ENCODE results near the gene FBXO8.

FBXO8 gene

GRCh38 chr4:174248407-174248806 lies 35.1 kb downstream of the FBXO8 start:
- Mint-ChIP-seq H3K4me1 (peaks cover 0 to 3% of the 10 kb centered on the region in 2 donors), H3K9me3 (no peaks in the 10 kb centered on the region), H3K27ac (no peak overlapping the region), H3K36me3 (peaks cover 4 to 5% of the 10 kb centered on the region in 2 donors), H3K27me3 (no peaks in the 10 kb centered on the region), H3K4me3 (no peak overlapping the region)
- DNase-seq: no peak
- no peak for ATAC-seq (replicated peaks)

DNA sequence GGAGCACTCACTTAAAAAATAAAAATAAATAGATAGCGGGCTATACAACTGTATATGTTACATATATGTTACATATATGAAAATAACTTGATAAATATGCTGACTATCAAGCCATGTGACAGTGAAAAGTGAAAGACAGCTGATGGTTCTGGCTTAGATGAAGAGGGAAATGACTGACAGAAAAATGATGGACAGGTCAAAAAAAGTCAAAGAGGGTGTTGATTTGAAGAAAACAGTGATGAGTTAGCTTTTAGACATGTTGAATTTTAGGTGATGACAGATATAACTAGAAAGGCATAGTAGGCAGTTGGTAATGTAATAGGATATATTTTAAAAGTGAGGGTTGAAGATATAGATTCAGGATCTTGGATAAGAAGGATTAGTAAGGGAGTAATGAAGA lies 37.8 kb downstream of the FBXO8 start:
- H3K4me1 Mint-ChIP-seq: peaks cover 0 to 3% of the 10 kb centered on the region in 2 donors
- ATAC-seq (replicated peaks) (no peak), DNase-seq (no peak)
- no peaks in the 10 kb centered on the region for H3K9me3 Mint-ChIP-seq
- no peak overlapping the region for H3K4me3 Mint-ChIP-seq
- no peaks in the 10 kb centered on the region for H3K27me3 Mint-ChIP-seq
- peaks cover 4 to 5% of the 10 kb centered on the region in 2 donors for H3K36me3 Mint-ChIP-seq
- no peak overlapping the region for H3K27ac Mint-ChIP-seq

- ATAC-seq (replicated peaks) (peak in 1 of 2 donors; percentile 21), DNase-seq (no peak)
- Mint-ChIP-seq H3K9me3 (no peaks in the 10 kb centered on the region), H3K36me3 (peaks cover 4% of the 10 kb centered on the region in 2 donors), H3K4me1 (peaks cover 0 to 3% of the 10 kb centered on the region in 2 donors), H3K27me3 (no peaks in the 10 kb centered on the region), H3K4me3 (no peak overlapping the region), H3K27ac (no peak overlapping the region)
These were observed 39.0 kb downstream of the FBXO8 start for GRCh38 chr4:174244441-174244840.

GRCh38 chr4:174241162-174241561 lies 42.3 kb downstream of the FBXO8 start:
- H3K36me3 Mint-ChIP-seq: peaks cover 4 to 5% of the 10 kb centered on the region in 2 donors
- no peak for ATAC-seq (replicated peaks)
- no peak for DNase-seq
- no peak overlapping the region for H3K27ac Mint-ChIP-seq
- no peaks in the 10 kb centered on the region for H3K27me3 Mint-ChIP-seq
- no peak overlapping the region for H3K4me3 Mint-ChIP-seq
- no peaks in the 10 kb centered on the region for H3K4me1 Mint-ChIP-seq
- no peaks in the 10 kb centered on the region for H3K9me3 Mint-ChIP-seq

GRCh38 chr4:174236359-174236758 lies 47.1 kb downstream of the FBXO8 start:
- no peaks in the 10 kb centered on the region for H3K4me1 Mint-ChIP-seq
- no peaks in the 10 kb centered on the region for H3K9me3 Mint-ChIP-seq
- H3K27ac Mint-ChIP-seq: no peak overlapping the region
- peaks cover 12 to 16% of the 10 kb centered on the region in 2 donors for H3K36me3 Mint-ChIP-seq
- no peaks in the 10 kb centered on the region for H3K27me3 Mint-ChIP-seq
- H3K4me3 Mint-ChIP-seq: no peak overlapping the region
- ATAC-seq (replicated peaks) (no peak), DNase-seq (no peak)

- ATAC-seq (replicated peaks): no peak
- Mint-ChIP-seq H3K4me1 (no peaks in the 10 kb centered on the region), H3K36me3 (peaks cover 7 to 9% of the 10 kb centered on the region in 2 donors), H3K4me3 (no peak overlapping the region), H3K9me3 (no peaks in the 10 kb centered on the region), H3K27me3 (peaks cover 10 to 15% of the 10 kb centered on the region in 2 donors), H3K27ac (no peak overlapping the region)
- no peak for DNase-seq
These were observed 52.8 kb downstream of the FBXO8 start for GRCh38 chr4:174230680-174231079.

DNA sequence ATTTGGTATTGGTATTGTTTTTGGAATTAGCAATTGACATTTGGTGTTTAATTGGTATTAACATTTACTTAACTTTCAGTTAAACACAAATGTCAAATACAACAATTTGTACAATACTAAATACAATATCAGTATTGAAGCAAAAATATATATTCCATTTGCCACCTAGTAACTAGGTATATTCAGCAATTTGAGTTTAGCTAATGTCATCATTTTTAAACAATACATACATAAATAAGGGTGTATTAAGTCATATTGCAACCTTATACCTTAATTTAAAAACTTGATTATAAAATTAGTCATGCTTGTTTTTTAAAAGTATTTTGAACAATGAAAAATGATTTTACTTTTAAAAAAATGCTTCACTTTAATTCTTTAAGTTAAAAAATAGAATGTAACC lies 53.3 kb downstream of the FBXO8 start:
- DNase-seq (no peak), ATAC-seq (replicated peaks) (no peak)
- Mint-ChIP-seq H3K27me3 (peaks cover 15 to 20% of the 10 kb centered on the region in 2 donors), H3K4me1 (no peaks in the 10 kb centered on the region), H3K9me3 (no peaks in the 10 kb centered on the region), H3K27ac (no peak overlapping the region), H3K4me3 (no peak overlapping the region), H3K36me3 (peaks cover 3 to 6% of the 10 kb centered on the region in 2 donors)

DNA sequence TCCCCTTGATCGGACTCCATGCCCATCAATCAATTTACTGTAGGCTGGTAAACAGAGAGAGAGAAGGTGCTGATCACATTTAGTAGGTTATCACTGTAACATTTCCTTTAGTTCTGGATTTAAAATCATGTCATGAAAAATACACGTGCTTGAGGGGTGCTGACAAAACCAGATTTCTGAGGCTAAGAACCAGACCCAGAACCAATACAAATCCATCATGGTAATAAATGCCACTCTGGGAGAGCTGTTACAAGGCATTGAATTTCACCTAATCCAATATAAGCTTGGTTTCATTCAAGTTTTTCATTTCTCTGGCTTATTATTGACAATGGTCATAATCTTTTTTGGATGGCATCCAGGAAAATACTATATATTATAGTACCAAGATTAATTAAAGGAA lies 54.5 kb downstream of the FBXO8 start:
- no peaks in the 10 kb centered on the region for H3K9me3 Mint-ChIP-seq
- ATAC-seq (replicated peaks) (no peak), DNase-seq (no peak)
- no peaks in the 10 kb centered on the region for H3K4me1 Mint-ChIP-seq
- H3K27ac Mint-ChIP-seq: no peak overlapping the region
- H3K36me3 Mint-ChIP-seq: peaks cover 3 to 4% of the 10 kb centered on the region in 2 donors
- H3K4me3 Mint-ChIP-seq: no peak overlapping the region
- peaks cover 17 to 22% of the 10 kb centered on the region in 2 donors for H3K27me3 Mint-ChIP-seq

- DNase-seq (no peak), ATAC-seq (replicated peaks) (no peak)
- H3K9me3 Mint-ChIP-seq: no peaks in the 10 kb centered on the region
- H3K27ac Mint-ChIP-seq: no peak overlapping the region
- no peak overlapping the region for H3K4me3 Mint-ChIP-seq
- no peaks in the 10 kb centered on the region for H3K4me1 Mint-ChIP-seq
- peaks cover 26 to 37% of the 10 kb centered on the region in 2 donors for H3K27me3 Mint-ChIP-seq
- H3K36me3 Mint-ChIP-seq: no peaks in the 10 kb centered on the region
These were observed 58.0 kb downstream of the FBXO8 start for GRCh38 chr4:174225349-174226049.

- H3K27me3 Mint-ChIP-seq: peaks cover 26 to 37% of the 10 kb centered on the region in 2 donors
These were observed 58.9 kb downstream of the FBXO8 start for GRCh38 chr4:174224550-174224949.

DNA sequence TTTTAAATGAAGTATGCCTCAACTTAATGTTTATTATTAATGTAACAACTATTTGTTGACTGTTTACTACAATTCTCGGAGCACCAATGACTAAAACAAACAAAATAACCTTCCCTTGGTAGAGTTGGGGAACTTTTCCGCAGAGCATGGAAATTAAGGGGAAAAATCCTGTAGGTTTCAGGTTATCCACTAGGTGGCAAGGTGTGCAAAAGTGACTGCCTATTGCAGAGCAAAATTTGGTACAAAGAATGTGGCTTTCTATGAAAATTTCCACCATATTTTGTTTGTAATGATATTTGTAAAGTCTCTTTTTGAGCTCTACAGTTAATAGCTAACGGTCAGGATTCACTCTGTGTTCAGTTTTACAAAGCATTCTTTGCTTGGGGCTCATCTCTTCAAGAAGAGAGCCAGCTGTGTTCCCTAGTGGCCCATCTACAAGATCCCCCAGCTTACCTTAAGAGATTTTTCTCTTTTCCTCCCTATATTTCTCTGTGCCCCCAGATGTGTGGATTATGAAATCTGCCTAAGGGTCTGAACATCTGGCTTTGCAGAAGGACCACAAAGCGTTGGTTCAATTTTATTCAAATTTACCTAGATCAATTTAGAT lies 61.1 kb downstream of the FBXO8 start:
- ATAC-seq (replicated peaks) (peak in 1 of 2 donors; percentile 34), DNase-seq (no peak)
- Mint-ChIP-seq H3K4me3 (no peak overlapping the region), H3K27me3 (peaks cover 36 to 50% of the 10 kb centered on the region in 2 donors), H3K27ac (no peak overlapping the region), H3K4me1 (peaks cover 3 to 12% of the 10 kb centered on the region in 2 donors), H3K36me3 (no peaks in the 10 kb centered on the region), H3K9me3 (no peaks in the 10 kb centered on the region)

More at GRCh38 chr4:174224550-174224949, 58.9 kb downstream of the FBXO8 start:
- no peak overlapping the region for H3K4me3 Mint-ChIP-seq
- ATAC-seq (replicated peaks) (no peak), DNase-seq (no peak)
- H3K4me1 Mint-ChIP-seq: no peaks in the 10 kb centered on the region
- no peaks in the 10 kb centered on the region for H3K36me3 Mint-ChIP-seq
- H3K9me3 Mint-ChIP-seq: no peaks in the 10 kb centered on the region
- no peak overlapping the region for H3K27ac Mint-ChIP-seq

DNA sequence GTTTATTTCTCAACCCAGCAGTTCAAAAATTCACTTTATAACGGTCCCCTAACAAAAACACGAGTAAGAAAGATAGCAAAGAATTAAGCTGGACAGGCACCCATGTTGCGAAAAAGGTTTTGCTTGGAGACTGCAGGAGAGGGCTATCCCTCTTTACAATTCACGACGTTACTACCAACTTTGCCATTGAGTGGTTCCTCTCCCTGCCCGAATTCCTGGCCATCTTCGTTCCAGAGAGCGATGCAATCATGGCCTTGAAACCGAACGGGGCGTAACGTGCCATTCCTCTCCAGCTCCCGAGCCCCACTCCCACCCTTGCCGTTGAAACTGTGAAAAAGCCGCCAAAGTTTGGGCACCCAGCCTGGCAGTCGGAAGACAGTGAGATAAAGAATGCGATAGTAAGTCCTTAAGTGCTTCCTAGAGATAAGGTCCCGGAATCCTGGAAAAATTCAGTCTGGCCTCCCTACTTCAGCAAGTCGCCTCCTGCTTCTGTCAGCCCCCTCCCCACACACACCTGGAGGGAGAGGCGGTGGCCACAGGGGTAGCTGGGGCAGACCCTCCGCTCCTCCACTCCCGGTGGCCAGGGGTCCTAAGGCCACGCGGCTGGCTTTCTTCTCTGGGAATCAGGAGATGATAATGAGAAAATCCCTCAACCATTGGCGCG lies 65.2 kb downstream of the FBXO8 start:
- DNase-seq (no peak), ATAC-seq (replicated peaks) (no peak)
- H3K27me3 Mint-ChIP-seq: peaks cover 57 to 68% of the 10 kb centered on the region in 2 donors
- peak overlapping the region; percentile 53 to 55 for H3K4me3 Mint-ChIP-seq
- peaks cover 27 to 40% of the 10 kb centered on the region in 2 donors for H3K4me1 Mint-ChIP-seq
- H3K36me3 Mint-ChIP-seq: no peaks in the 10 kb centered on the region
- H3K27ac Mint-ChIP-seq: no peak overlapping the region
- peaks cover 0 to 4% of the 10 kb centered on the region in 2 donors for H3K9me3 Mint-ChIP-seq

DNA sequence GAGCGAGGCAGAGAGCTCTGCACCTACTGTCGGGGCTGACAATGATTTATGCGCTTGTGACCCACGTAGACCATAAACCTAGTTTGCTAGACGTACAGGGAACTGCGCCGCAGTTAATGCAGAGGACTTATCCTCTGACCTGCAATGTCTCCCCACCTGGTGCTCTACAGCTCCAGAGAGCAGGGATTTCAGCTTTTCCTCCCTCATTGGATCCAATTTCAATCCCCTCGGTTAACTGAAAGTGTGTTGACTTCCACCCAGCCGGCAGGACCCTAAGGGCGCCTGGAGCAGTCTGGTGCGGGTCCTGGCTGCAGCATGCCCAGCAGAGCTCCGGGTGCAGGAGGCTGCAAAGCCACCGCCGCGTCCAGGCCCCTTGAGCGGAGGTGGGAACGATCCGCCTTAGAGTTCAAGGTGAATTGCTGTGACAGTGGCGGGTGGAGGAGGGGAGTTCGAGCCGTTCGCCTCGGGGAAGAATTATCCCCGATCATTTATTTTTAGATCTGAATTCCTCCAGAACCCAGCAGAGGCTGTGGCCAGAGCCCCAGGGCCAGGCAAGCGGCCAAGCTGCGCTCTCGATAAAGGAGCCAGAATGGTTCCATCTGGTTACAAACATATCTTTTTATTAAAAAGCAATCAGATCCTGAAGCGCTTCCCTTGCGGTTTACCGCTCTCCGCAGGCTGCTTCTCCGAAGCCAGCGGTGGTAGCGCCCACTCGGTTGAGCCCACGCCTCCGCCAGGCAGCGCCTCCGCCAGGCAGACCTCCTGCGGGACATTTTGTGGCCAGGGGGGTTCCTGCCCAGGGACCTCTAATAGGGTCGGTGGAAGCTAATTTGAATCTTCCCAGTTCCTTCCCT lies 66.0 kb downstream of the FBXO8 start:
- H3K4me1 Mint-ChIP-seq: peaks cover 27 to 41% of the 10 kb centered on the region in 2 donors
- peaks cover 0 to 4% of the 10 kb centered on the region in 2 donors for H3K9me3 Mint-ChIP-seq
- H3K27ac Mint-ChIP-seq: peak overlapping the region; percentile 47
- peak overlapping the region; percentile 53 to 55 for H3K4me3 Mint-ChIP-seq
- H3K36me3 Mint-ChIP-seq: no peaks in the 10 kb centered on the region
- no peak for ATAC-seq (replicated peaks)
- peaks cover 61 to 70% of the 10 kb centered on the region in 2 donors for H3K27me3 Mint-ChIP-seq
- DNase-seq: no peak

- DNase-seq (no peak), ATAC-seq (replicated peaks) (no peak)
- Mint-ChIP-seq H3K4me1 (peaks cover 27 to 48% of the 10 kb centered on the region in 2 donors), H3K36me3 (no peaks in the 10 kb centered on the region), H3K27ac (peak overlapping the region; percentile 70), H3K4me3 (peak overlapping the region in 1 of 2 donors; percentile 20), H3K27me3 (peaks cover 64 to 70% of the 10 kb centered on the region in 2 donors), H3K9me3 (peaks cover 0 to 4% of the 10 kb centered on the region in 2 donors)
These were observed 66.6 kb downstream of the FBXO8 start for GRCh38 chr4:174216799-174217272.
